ENCODE measurements around the gene LIX1.
"Not testable (repeated sequence)": the region's sequence is repeated elsewhere in the genome, so short reads cannot be mapped to it uniquely, and the experiment has no call there.

LIX1 gene

GRCh38 chr5:97141539-97141938, 872 bp downstream of the LIX1 start:
- DNase-seq (ENCODE audit: low read depth, low spot score): no peak

GRCh38 chr5:97141031-97141430, 1.4 kb downstream of the LIX1 start:
- no peak for DNase-seq (ENCODE audit: low read depth, low spot score)

- DNase-seq (ENCODE audit: low read depth, low spot score): not testable (repeated sequence)
Measured at GRCh38 chr5:97140250-97140649, 2.2 kb downstream of the LIX1 start.

- no peak for DNase-seq (ENCODE audit: low read depth, low spot score)
Measured at GRCh38 chr5:97136475-97136874, 5.9 kb downstream of the LIX1 start.

- DNase-seq (ENCODE audit: low read depth, low spot score): no peak
Measured at GRCh38 chr5:97135868-97136267, 6.5 kb downstream of the LIX1 start.

GRCh38 chr5:97134634-97135033, 7.8 kb downstream of the LIX1 start:
- DNase-seq (ENCODE audit: low read depth, low spot score): no peak

- DNase-seq (ENCODE audit: low read depth, low spot score): no peak
Measured at GRCh38 chr5:97133101-97133500, 9.3 kb downstream of the LIX1 start.

GRCh38 chr5:97131921-97132320, 10.5 kb downstream of the LIX1 start:
- DNase-seq (ENCODE audit: low read depth, low spot score): no peak

- no peak for DNase-seq (ENCODE audit: low read depth, low spot score)
Measured at GRCh38 chr5:97131139-97131710, 11.2 kb downstream of the LIX1 start.

GRCh38 chr5:97127727-97128126, 14.7 kb downstream of the LIX1 start:
- no peak for DNase-seq (ENCODE audit: low read depth, low spot score)

- DNase-seq (ENCODE audit: low read depth, low spot score): no peak
Measured at GRCh38 chr5:97125125-97125683, 17.2 kb downstream of the LIX1 start.

- no peak for DNase-seq (ENCODE audit: low read depth, low spot score)
Measured at GRCh38 chr5:97124335-97124734, 18.1 kb downstream of the LIX1 start.

GRCh38 chr5:97121848-97122247, 20.6 kb downstream of the LIX1 start:
- DNase-seq (ENCODE audit: low read depth, low spot score): no peak

GRCh38 chr5:97120195-97120594, 22.2 kb downstream of the LIX1 start:
- no peak for DNase-seq (ENCODE audit: low read depth, low spot score)

GRCh38 chr5:97119007-97119390, 23.4 kb downstream of the LIX1 start:
- DNase-seq (ENCODE audit: low read depth, low spot score): no peak

GRCh38 chr5:97118261-97119006, 24.0 kb downstream of the LIX1 start:
- DNase-seq (ENCODE audit: low read depth, low spot score): no peak

- no peak for DNase-seq (ENCODE audit: low read depth, low spot score)
Measured at GRCh38 chr5:97115932-97116331, 26.5 kb downstream of the LIX1 start.

GRCh38 chr5:97112230-97112629, 30.2 kb downstream of the LIX1 start:
- DNase-seq (ENCODE audit: low read depth, low spot score): no peak

GRCh38 chr5:97111616-97112015, 30.8 kb downstream of the LIX1 start:
- DNase-seq (ENCODE audit: low read depth, low spot score): no peak

GRCh38 chr5:97111004-97111403, 31.4 kb downstream of the LIX1 start:
- no peak for DNase-seq (ENCODE audit: low read depth, low spot score)

GRCh38 chr5:97107318-97107717, 35.1 kb downstream of the LIX1 start:
- DNase-seq (ENCODE audit: low read depth, low spot score): no peak

- no peak for DNase-seq (ENCODE audit: low read depth, low spot score)
Measured at GRCh38 chr5:97106216-97106581, 36.2 kb downstream of the LIX1 start.

- DNase-seq (ENCODE audit: low read depth, low spot score): no peak
Measured at GRCh38 chr5:97105501-97106215, 36.8 kb downstream of the LIX1 start.
